Measurements from ENCODE around the gene TEX52. TPM values are rescaled to one million over a fixed set of nuclear protein-coding genes. Genes with fewer than 3 reads are reported as not detected.
A peak's percentile ranks its signal among the peaks of the same experiment; 100 is the strongest.

Gene TEX52
- total RNA-seq, 1 donor from 2014 or later = not detected

- Histone ChIP-seq H3K27me3 (ENCODE audit: control insufficient read depth in 3 of 3, insufficient read depth in 3 of 3, low read length in 3 of 3) (no peaks in the 10 kb centered on the region), H3K27ac (ENCODE audit: low read depth, low read length) (peak within 1 kb of the TSS; percentile 98), H3K36me3 (ENCODE audit: control insufficient read depth in 3 of 3, insufficient read depth in 3 of 3, low read length in 3 of 3) (peaks cover 0 to 5% (median 0%) of the 10 kb centered on the region in 3 donors), H3K4me3 (ENCODE audit: low read length in 3 of 3) (peak within 1 kb of the TSS; percentile 90 to 97 (median 96)), H3K9me3 (ENCODE audit: control insufficient read depth in 3 of 3, low read length in 3 of 3) (no peaks in the 10 kb centered on the region), H3K4me1 (ENCODE audit: control insufficient read depth in 3 of 3, insufficient read depth in 3 of 3, low read length in 3 of 3) (peaks cover 8 to 16% (median 8%) of the 10 kb centered on the region in 3 donors), H3K9ac (ENCODE audit: low read depth in 1 of 3, low read length in 3 of 3) (peak within 1 kb of the TSS; percentile 89 to 99 (median 96))
These were observed 33.8 kb upstream of the TEX52 start, which contains the start of gene TULP3 for GRCh38 chr12:2890388-2891239. TSS of gene TULP3 (plus strand) at chr12:2890891. CDS start at chr12:2890948, 57 bp downstream.

GRCh38 chr12:2890001-2890387, 33.2 kb upstream of the TEX52 start:
- peaks cover 5 to 15% (median 8%) of the 10 kb centered on the region in 3 donors for H3K4me1 ChIP-seq (ENCODE audit: control insufficient read depth in 3 of 3, insufficient read depth in 3 of 3, low read length in 3 of 3)
- H3K36me3 ChIP-seq (ENCODE audit: control insufficient read depth in 3 of 3, insufficient read depth in 3 of 3, low read length in 3 of 3) = peaks cover 0 to 5% (median 0%) of the 10 kb centered on the region in 3 donors

GRCh38 chr12:2886768-2887450, 30.1 kb upstream of the TEX52 start:
- Histone ChIP-seq H3K9me3 (ENCODE audit: control insufficient read depth in 3 of 3, low read length in 3 of 3) (no peaks in the 10 kb centered on the region), H3K4me1 (ENCODE audit: control insufficient read depth in 3 of 3, insufficient read depth in 3 of 3, low read length in 3 of 3) (peaks cover 5 to 8% (median 5%) of the 10 kb centered on the region in 3 donors), H3K4me3 (ENCODE audit: low read length in 3 of 3) (no peak overlapping the region), H3K36me3 (ENCODE audit: control insufficient read depth in 3 of 3, insufficient read depth in 3 of 3, low read length in 3 of 3) (peaks cover 0 to 5% (median 0%) of the 10 kb centered on the region in 3 donors), H3K27me3 (ENCODE audit: control insufficient read depth in 3 of 3, insufficient read depth in 3 of 3, low read length in 3 of 3) (no peaks in the 10 kb centered on the region), H3K9ac (ENCODE audit: low read depth in 1 of 3, low read length in 3 of 3) (no peak overlapping the region), H3K27ac (ENCODE audit: low read depth, low read length) (no peak overlapping the region)

More at GRCh38 chr12:2890001-2890387, 33.2 kb upstream of the TEX52 start:
- Histone ChIP-seq H3K9ac (ENCODE audit: low read depth in 1 of 3, low read length in 3 of 3) (peak overlapping the region; percentile 82 to 96 (median 85)), H3K4me3 (ENCODE audit: low read length in 3 of 3) (peak overlapping the region; percentile 78 to 96 (median 79)), H3K9me3 (ENCODE audit: control insufficient read depth in 3 of 3, low read length in 3 of 3) (no peaks in the 10 kb centered on the region), H3K27me3 (ENCODE audit: control insufficient read depth in 3 of 3, insufficient read depth in 3 of 3, low read length in 3 of 3) (no peaks in the 10 kb centered on the region), H3K27ac (ENCODE audit: low read depth, low read length) (peak overlapping the region; percentile 98)

- H3K36me3 ChIP-seq (ENCODE audit: control insufficient read depth in 3 of 3, insufficient read depth in 3 of 3, low read length in 3 of 3) = peaks cover 0 to 5% (median 0%) of the 10 kb centered on the region in 3 donors
These were observed 28.0 kb upstream of the TEX52 start for GRCh38 chr12:2884810-2885209.

GRCh38 chr12:2879853-2880252, 23.0 kb upstream of the TEX52 start:
- Histone ChIP-seq H3K4me1 (ENCODE audit: control insufficient read depth in 3 of 3, insufficient read depth in 3 of 3, low read length in 3 of 3) (peaks cover 5 to 17% (median 9%) of the 10 kb centered on the region in 3 donors), H3K27me3 (ENCODE audit: control insufficient read depth in 3 of 3, insufficient read depth in 3 of 3, low read length in 3 of 3) (no peaks in the 10 kb centered on the region), H3K27ac (ENCODE audit: low read depth, low read length) (no peak overlapping the region), H3K9ac (ENCODE audit: low read depth in 1 of 3, low read length in 3 of 3) (no peak overlapping the region), H3K4me3 (ENCODE audit: low read length in 3 of 3) (no peak overlapping the region), H3K36me3 (ENCODE audit: control insufficient read depth in 3 of 3, insufficient read depth in 3 of 3, low read length in 3 of 3) (no peaks in the 10 kb centered on the region), H3K9me3 (ENCODE audit: control insufficient read depth in 3 of 3, low read length in 3 of 3) (no peaks in the 10 kb centered on the region)

More at GRCh38 chr12:2884810-2885209, 28.0 kb upstream of the TEX52 start:
- Histone ChIP-seq H3K4me1 (ENCODE audit: control insufficient read depth in 3 of 3, insufficient read depth in 3 of 3, low read length in 3 of 3) (peaks cover 0 to 1% (median 0%) of the 10 kb centered on the region in 3 donors), H3K27me3 (ENCODE audit: control insufficient read depth in 3 of 3, insufficient read depth in 3 of 3, low read length in 3 of 3) (no peaks in the 10 kb centered on the region), H3K27ac (ENCODE audit: low read depth, low read length) (no peak overlapping the region), H3K9ac (ENCODE audit: low read depth in 1 of 3, low read length in 3 of 3) (no peak overlapping the region), H3K9me3 (ENCODE audit: control insufficient read depth in 3 of 3, low read length in 3 of 3) (no peaks in the 10 kb centered on the region), H3K4me3 (ENCODE audit: low read length in 3 of 3) (no peak overlapping the region)

- Histone ChIP-seq H3K9ac (ENCODE audit: low read depth in 1 of 3, low read length in 3 of 3) (peak overlapping the region; percentile 90 to 96 (median 91)), H3K9me3 (ENCODE audit: control insufficient read depth in 3 of 3, low read length in 3 of 3) (no peaks in the 10 kb centered on the region), H3K4me3 (ENCODE audit: low read length in 3 of 3) (peak overlapping the region; percentile 86 to 92 (median 87)), H3K27me3 (ENCODE audit: control insufficient read depth in 3 of 3, insufficient read depth in 3 of 3, low read length in 3 of 3) (no peaks in the 10 kb centered on the region), H3K36me3 (ENCODE audit: control insufficient read depth in 3 of 3, insufficient read depth in 3 of 3, low read length in 3 of 3) (no peaks in the 10 kb centered on the region), H3K4me1 (ENCODE audit: control insufficient read depth in 3 of 3, insufficient read depth in 3 of 3, low read length in 3 of 3) (peaks cover 5 to 17% (median 9%) of the 10 kb centered on the region in 3 donors), H3K27ac (ENCODE audit: low read depth, low read length) (peak overlapping the region; percentile 84)
These were observed 21.3 kb upstream of the TEX52 start for GRCh38 chr12:2877953-2878732.

GRCh38 chr12:2877047-2877952, 20.5 kb upstream of the TEX52 start, which contains the start of the genes FOXM1 and RHNO1:
TSS of gene FOXM1 (minus strand) at chr12:2877174. CDS start at chr12:2874478, 2,696 bp downstream.
TSS of gene RHNO1 (plus strand) at chr12:2877223. CDS start at chr12:2885367, 8,144 bp downstream.
- Histone ChIP-seq H3K4me1 (ENCODE audit: control insufficient read depth in 3 of 3, insufficient read depth in 3 of 3, low read length in 3 of 3) (peaks cover 5 to 17% (median 9%) of the 10 kb centered on the region in 3 donors), H3K9ac (ENCODE audit: low read depth in 1 of 3, low read length in 3 of 3) (peak within 1 kb of the TSS; percentile 90 to 96 (median 91)), H3K4me3 (ENCODE audit: low read length in 3 of 3) (peak within 1 kb of the TSS; percentile 86 to 92 (median 87)), H3K36me3 (ENCODE audit: control insufficient read depth in 3 of 3, insufficient read depth in 3 of 3, low read length in 3 of 3) (no peaks in the 10 kb centered on the region), H3K9me3 (ENCODE audit: control insufficient read depth in 3 of 3, low read length in 3 of 3) (no peaks in the 10 kb centered on the region), H3K27me3 (ENCODE audit: control insufficient read depth in 3 of 3, insufficient read depth in 3 of 3, low read length in 3 of 3) (no peaks in the 10 kb centered on the region), H3K27ac (ENCODE audit: low read depth, low read length) (peak within 1 kb of the TSS; percentile 84)

- no peaks in the 10 kb centered on the region for H3K27me3 ChIP-seq (ENCODE audit: control insufficient read depth in 3 of 3, insufficient read depth in 3 of 3, low read length in 3 of 3)
- no peak overlapping the region for H3K27ac ChIP-seq (ENCODE audit: low read depth, low read length)
- peak overlapping the region; percentile 45 to 65 (median 45) for H3K9ac ChIP-seq (ENCODE audit: low read depth in 1 of 3, low read length in 3 of 3)
- H3K36me3 ChIP-seq (ENCODE audit: control insufficient read depth in 3 of 3, insufficient read depth in 3 of 3, low read length in 3 of 3) = no peaks in the 10 kb centered on the region
- H3K4me1 ChIP-seq (ENCODE audit: control insufficient read depth in 3 of 3, insufficient read depth in 3 of 3, low read length in 3 of 3) = peaks cover 5 to 17% (median 9%) of the 10 kb centered on the region in 3 donors
- H3K9me3 ChIP-seq (ENCODE audit: control insufficient read depth in 3 of 3, low read length in 3 of 3) = no peaks in the 10 kb centered on the region
- peak overlapping the region; percentile 71 to 75 (median 73) for H3K4me3 ChIP-seq (ENCODE audit: low read length in 3 of 3)
These were observed 19.7 kb upstream of the TEX52 start for GRCh38 chr12:2876431-2877046.
